ENCODE data around the gene C1QTNF6. TPM values are rescaled to one million over a fixed set of nuclear protein-coding genes. Genes with fewer than 3 reads are reported as not detected.

Gene C1QTNF6
- total RNA-seq, 1 experiment from 2014 or later: 25.0 TPM

DNA sequence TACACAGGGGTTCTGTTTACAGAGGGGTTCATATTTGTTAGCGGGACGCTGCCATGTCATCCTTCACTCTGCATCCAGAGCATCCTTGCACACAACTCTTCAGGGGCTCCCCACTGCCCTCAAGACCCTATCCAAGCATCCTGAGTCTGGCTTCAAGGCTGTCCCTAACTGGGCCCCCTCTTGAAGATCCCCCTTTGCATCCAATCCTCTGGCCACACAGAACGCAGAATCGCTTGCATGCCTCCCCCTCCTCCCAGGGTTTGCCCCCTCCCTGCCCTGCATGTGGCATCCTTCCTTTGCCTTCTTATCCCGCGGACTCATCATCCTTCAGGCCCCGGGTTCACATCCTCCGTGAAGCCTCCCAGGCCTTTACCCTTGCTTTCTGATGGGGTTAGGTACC, 18.6 kb downstream of the C1QTNF6 start:
- Histone ChIP-seq H3K4me1 (ENCODE audit: control insufficient read depth, insufficient read depth, low read length) (peaks cover 16% of the 10 kb centered on the region), H3K4me3 (ENCODE audit: low read depth in 2 of 2, low read length in 2 of 2) (no peak overlapping the region), H3K9me3 (ENCODE audit: control insufficient read depth, insufficient read depth, low read depth, low read length) (no peaks in the 10 kb centered on the region), H3K36me3 (ENCODE audit: control insufficient read depth, insufficient read depth, low read length) (no peaks in the 10 kb centered on the region), H3K27me3 (ENCODE audit: control insufficient read depth, insufficient read depth, low read length) (no peaks in the 10 kb centered on the region), H3K27ac (ENCODE audit: low read length) (no peak overlapping the region)
- TF ChIP-seq SIN3A (IDR thresholded peaks at IDR 0.05; ENCODE audit: borderline replicate concordance, insufficient read depth, low read depth, low read length) (no peak), TCF7L2 (IDR thresholded peaks at IDR 0.05; ENCODE audit: low read depth, low read length) (no peak), POLR2AphosphoS5 (IDR thresholded peaks at IDR 0.05; ENCODE audit: low read depth, low read length) (no peak)
- TF ChIP-seq, protein P1, sequence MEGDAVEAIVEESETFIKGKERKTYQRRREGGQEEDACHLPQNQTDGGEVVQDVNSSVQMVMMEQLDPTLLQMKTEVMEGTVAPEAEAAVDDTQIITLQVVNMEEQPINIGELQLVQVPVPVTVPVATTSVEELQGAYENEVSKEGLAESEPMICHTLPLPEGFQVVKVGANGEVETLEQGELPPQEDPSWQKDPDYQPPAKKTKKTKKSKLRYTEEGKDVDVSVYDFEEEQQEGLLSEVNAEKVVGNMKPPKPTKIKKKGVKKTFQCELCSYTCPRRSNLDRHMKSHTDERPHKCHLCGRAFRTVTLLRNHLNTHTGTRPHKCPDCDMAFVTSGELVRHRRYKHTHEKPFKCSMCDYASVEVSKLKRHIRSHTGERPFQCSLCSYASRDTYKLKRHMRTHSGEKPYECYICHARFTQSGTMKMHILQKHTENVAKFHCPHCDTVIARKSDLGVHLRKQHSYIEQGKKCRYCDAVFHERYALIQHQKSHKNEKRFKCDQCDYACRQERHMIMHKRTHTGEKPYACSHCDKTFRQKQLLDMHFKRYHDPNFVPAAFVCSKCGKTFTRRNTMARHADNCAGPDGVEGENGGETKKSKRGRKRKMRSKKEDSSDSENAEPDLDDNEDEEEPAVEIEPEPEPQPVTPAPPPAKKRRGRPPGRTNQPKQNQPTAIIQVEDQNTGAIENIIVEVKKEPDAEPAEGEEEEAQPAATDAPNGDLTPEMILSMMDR (IDR thresholded peaks at IDR 0.05): no peak
- TF ChIP-seq, protein P2, sequence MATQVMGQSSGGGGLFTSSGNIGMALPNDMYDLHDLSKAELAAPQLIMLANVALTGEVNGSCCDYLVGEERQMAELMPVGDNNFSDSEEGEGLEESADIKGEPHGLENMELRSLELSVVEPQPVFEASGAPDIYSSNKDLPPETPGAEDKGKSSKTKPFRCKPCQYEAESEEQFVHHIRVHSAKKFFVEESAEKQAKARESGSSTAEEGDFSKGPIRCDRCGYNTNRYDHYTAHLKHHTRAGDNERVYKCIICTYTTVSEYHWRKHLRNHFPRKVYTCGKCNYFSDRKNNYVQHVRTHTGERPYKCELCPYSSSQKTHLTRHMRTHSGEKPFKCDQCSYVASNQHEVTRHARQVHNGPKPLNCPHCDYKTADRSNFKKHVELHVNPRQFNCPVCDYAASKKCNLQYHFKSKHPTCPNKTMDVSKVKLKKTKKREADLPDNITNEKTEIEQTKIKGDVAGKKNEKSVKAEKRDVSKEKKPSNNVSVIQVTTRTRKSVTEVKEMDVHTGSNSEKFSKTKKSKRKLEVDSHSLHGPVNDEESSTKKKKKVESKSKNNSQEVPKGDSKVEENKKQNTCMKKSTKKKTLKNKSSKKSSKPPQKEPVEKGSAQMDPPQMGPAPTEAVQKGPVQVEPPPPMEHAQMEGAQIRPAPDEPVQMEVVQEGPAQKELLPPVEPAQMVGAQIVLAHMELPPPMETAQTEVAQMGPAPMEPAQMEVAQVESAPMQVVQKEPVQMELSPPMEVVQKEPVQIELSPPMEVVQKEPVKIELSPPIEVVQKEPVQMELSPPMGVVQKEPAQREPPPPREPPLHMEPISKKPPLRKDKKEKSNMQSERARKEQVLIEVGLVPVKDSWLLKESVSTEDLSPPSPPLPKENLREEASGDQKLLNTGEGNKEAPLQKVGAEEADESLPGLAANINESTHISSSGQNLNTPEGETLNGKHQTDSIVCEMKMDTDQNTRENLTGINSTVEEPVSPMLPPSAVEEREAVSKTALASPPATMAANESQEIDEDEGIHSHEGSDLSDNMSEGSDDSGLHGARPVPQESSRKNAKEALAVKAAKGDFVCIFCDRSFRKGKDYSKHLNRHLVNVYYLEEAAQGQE (IDR thresholded peaks at IDR 0.05; ENCODE audit: insufficient read depth in 1 of 2, low read depth in 2 of 2, low read length in 1 of 2): no peak
- in situ Hi-C loops (cut with HindIII; ENCODE audit: low pct_unique_long_range_greater_than_20kb, low sequenced_read_pairs) (no loop called here), intact Hi-C loops (cut with micrococcal nuclease; ENCODE audit: unreplicated experiment) (no loop called here)
- no TSS peak for BruUV-seq (replicated peaks)
- no peak for DNase-seq (ENCODE audit: low read depth, low spot score)
- POLR2A ChIA-PET: interaction anchor here (0.8 kb wide), 1 partner anchor 18 kb away, joined by 7 read pairs; no protein-coding TSS in a partner anchor
- CTCF ChIA-PET: no interaction called here
- ATAC-seq: no peak

DNA sequence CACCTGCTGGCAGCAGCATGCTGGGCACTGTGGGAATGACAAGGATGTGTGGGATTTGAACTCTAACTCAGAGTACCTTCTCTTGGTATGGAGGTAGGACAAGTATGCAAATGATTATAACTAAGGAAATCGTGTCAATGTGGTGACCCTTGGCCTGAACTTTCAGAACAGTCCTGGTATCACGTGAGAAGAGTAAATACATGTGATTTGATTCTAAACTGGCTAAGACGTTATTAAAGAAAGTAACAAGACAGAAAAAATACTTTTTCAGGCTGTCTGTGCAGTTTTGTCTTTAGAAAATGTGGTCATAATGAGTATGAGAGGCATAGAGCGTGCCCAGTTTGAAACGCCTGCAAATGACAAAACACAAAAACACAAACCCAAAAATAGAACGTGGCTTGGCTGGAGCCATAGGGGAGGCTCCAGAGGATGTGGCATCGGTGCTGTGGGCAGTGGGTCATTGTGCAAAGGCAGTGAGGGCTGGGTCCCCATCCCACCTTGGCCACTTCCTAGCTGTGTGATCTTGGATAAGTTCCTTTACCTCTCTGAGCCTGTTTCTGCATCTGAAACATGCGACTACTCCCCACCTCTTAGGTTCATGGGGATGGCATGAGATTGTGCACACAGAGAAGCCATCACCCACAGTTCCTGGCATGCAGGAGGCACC, 19.9 kb downstream of the C1QTNF6 start:
- in situ Hi-C loops (cut with HindIII; ENCODE audit: low pct_unique_long_range_greater_than_20kb, low sequenced_read_pairs): no loop called here
- DNase-seq (ENCODE audit: low read depth, low spot score) (no peak), ATAC-seq (no peak)
- no TSS peak for BruUV-seq (replicated peaks)
- no peaks in the 10 kb centered on the region for H3K27me3 ChIP-seq (ENCODE audit: control insufficient read depth, insufficient read depth, low read length)
- ChIA-PET CTCF (interaction anchor here (0.6 kb wide), 1 partner anchor 31 kb away, joined by 3 read pairs; no protein-coding TSS in a partner anchor), POLR2A (no interaction called here)
- H3K9me3 ChIP-seq (ENCODE audit: control insufficient read depth, insufficient read depth, low read depth, low read length): no peaks in the 10 kb centered on the region
- H3K36me3 ChIP-seq (ENCODE audit: control insufficient read depth, insufficient read depth, low read length): no peaks in the 10 kb centered on the region
- intact Hi-C loops (cut with micrococcal nuclease; ENCODE audit: unreplicated experiment): loop anchor here (2.0 kb wide), 1 partner anchor 29 kb away; no protein-coding TSS in a partner anchor
- peak overlapping the region; percentile 39; the same call in 1 of the 2 replicates for H3K27ac ChIP-seq (ENCODE audit: low read length)
- TF ChIP-seq, protein P1 (IDR thresholded peaks at IDR 0.05): no peak
- TF ChIP-seq, protein P2 (IDR thresholded peaks at IDR 0.05; ENCODE audit: insufficient read depth in 1 of 2, low read depth in 2 of 2, low read length in 1 of 2): no peak
- no peak for TF ChIP-seq POLR2AphosphoS5 (IDR thresholded peaks at IDR 0.05; ENCODE audit: low read depth, low read length)
- TF ChIP-seq SIN3A (IDR thresholded peaks at IDR 0.05; ENCODE audit: borderline replicate concordance, insufficient read depth, low read depth, low read length): no peak
- TF ChIP-seq TCF7L2 (IDR thresholded peaks at IDR 0.05; ENCODE audit: low read depth, low read length): no peak
- peaks cover 16% of the 10 kb centered on the region for H3K4me1 ChIP-seq (ENCODE audit: control insufficient read depth, insufficient read depth, low read length)
- H3K4me3 ChIP-seq (ENCODE audit: low read depth in 2 of 2, low read length in 2 of 2): no peak overlapping the region

Measured in Panc1 (cell line).